Heart right ventricle (tissue), 16 donors: ENCODE data around the gene TUBA4A. TPM values are rescaled to one million over a fixed set of nuclear protein-coding genes. Genes with fewer than 3 reads are reported as not detected.

Experiments used
- ATAC-seq, 8 donors: fragments of 200-7000 bp; cut with Tn5 transposase; one replicate each; pipeline ENCODE4 v1.9.1; 2020; ENCODE audit warnings: mild to moderate bottlenecking in 8 of 8, moderate library complexity in 8 of 8, moderate number of reproducible peaks in 1 of 8
- DNase-seq, 2 donors: peaks; one replicate each; pipeline ENCODE4 v3.0.0-alpha.2; 2020
- H3K27ac ChIP-seq, 10 donors: fragments of 200-600 bp; sonication (generic) in 2 of 10; one replicate each; pipeline versions ENCODE4 v1.5.0 to v1.8.0; 2020 to 2022; ENCODE audit warnings: mild to moderate bottlenecking in 3 of 10
- H3K27me3 ChIP-seq, 7 donors: fragments of 200-600 bp; one replicate each; pipeline ENCODE4 v1.8.0; 2021 to 2022; ENCODE audit warnings: mild to moderate bottlenecking in 2 of 7
- H3K36me3 ChIP-seq, 9 donors: fragments of 200-600 bp; sonication (generic) in 1 of 9; one replicate each; pipeline versions ENCODE4 v1.5.0 to v1.8.0; 2020 to 2022; ENCODE audit warnings: mild to moderate bottlenecking in 2 of 9
- H3K4me1 ChIP-seq, 9 donors: fragments of 200-600 bp; sonication (generic) in 1 of 9; one replicate each; pipeline versions ENCODE4 v1.5.0 to v1.8.0; 2020 to 2022; ENCODE audit warnings: mild to moderate bottlenecking in 4 of 9
- H3K4me3 ChIP-seq, 10 donors: fragments of 200-600 bp; sonication (generic) in 2 of 10; one replicate each; pipeline versions ENCODE4 v1.5.0 to v1.8.0; 2020 to 2022; ENCODE audit warnings: mild to moderate bottlenecking in 7 of 10, moderate library complexity in 2 of 10
- H3K9me3 ChIP-seq, 11 donors: fragments of 200-600 bp in 10 of 11; sonication (generic) in 2 of 11; one replicate each; pipeline versions ENCODE4 v1.5.0 to v1.8.0; 2013 to 2022; ENCODE audit warnings: mild to moderate bottlenecking in 2 of 11, control low read depth in 1 of 11, moderate library complexity in 1 of 11
- CTCF ChIP-seq, 9 donors: fragments of 200-600 bp; sonication (generic) in 2 of 9; IDR thresholded peaks; one replicate each; pipeline versions ENCODE4 v1.5.0 to v1.8.0; 2021 to 2022; ENCODE audit warnings: antibody characterized with exemption in 9 of 9, mild to moderate bottlenecking in 5 of 9, moderate library complexity in 1 of 9
- WGBS, 2 donors: extraction: QIAGEN DNeasy Blood & Tissue Kit; methylation state at CpG; one replicate each; pipeline ENCODE4 v1.1.7; 2013; ENCODE audit warnings: inconsistent platforms in 1 of 2; 5-methylcytosine and 5-hydroxymethylcytosine counted together
- intact Hi-C, 10 donors: fragments of 100-400 bp; cut with DNase I; formaldehyde crosslinking; loops; one replicate each; pipeline versions ENCODE4 v1.11.1 to v1.14.2; 2022
- polyA plus RNA-seq, 2 donors: library from polyadenylated mRNA; stranded (reverse); fragments of 200-250 nt; gene quantifications; one replicate each; pipeline ENCODE4 v1.2.3, GENCODE V29; 2013
- total RNA-seq, 10 donors: library from RNA; stranded (reverse); fragmentation: NEBNext Ultra II Directional in 3 of 10; extraction: Animal tissue kit (Norgen Biotek cat#: 25700) in 3 of 10; gene quantifications; one replicate each; pipeline versions ENCODE4 v1.2.1 to v1.2.4, GENCODE V29; 2021 to 2023
- donor health status: Arrhythmogenic right ventricular cardiomyopathy.
- donor health status: ischemic (EF 13 %, LVEDD 7.1; RV severe dilation, severe dysfunction).
- donor health status: healthy with polysubstance abuse.
- donor health status: DM: no; HTN: yes; CAD: no.
- donor health status: DM: no; HTN: no; CAD: no.
- donor health status: ischemic (EF 25% LVEDD 6.9; RV normal size, moderate dysfunction).
- donor health status: ischemic (EF 25% LVEDD 5.7; RV mildly dilated, moderate dysfunction).
- donor health status: healthy.
- donor health status: DM: yes; HTN: yes; CAD: no.
- donor health status: Ischemic cardiomyopathy.
- donor health status: ischemic (EF 35%, LVEDD 5.7; RV mildly dilated, moderate dysfunction).
- donor health status: nonischemic (EF 11% LVEDD 7.7; RV severe dilation, severe dysfunction).
- donor health status: DM: yes; HTN: yes; CAD: no.
- donor health status: PGD.
- donor health status: ischemic (EF 29% LVEDD 5.4; RV normal size, mild dysfunction).
- donor health status: nonischemic (EF 23%, LVEDD 6.1; RV moderate dilation, normal function).

The TUBA4A gene
- total and polyA plus RNA-seq, 12 donors: 61.0 to 341 (median 145) TPM

- intact Hi-C loops: no loop called here
Observed at GRCh38 chr2:219210196-219210885, 43.4 kb downstream of the TUBA4A start.

DNA sequence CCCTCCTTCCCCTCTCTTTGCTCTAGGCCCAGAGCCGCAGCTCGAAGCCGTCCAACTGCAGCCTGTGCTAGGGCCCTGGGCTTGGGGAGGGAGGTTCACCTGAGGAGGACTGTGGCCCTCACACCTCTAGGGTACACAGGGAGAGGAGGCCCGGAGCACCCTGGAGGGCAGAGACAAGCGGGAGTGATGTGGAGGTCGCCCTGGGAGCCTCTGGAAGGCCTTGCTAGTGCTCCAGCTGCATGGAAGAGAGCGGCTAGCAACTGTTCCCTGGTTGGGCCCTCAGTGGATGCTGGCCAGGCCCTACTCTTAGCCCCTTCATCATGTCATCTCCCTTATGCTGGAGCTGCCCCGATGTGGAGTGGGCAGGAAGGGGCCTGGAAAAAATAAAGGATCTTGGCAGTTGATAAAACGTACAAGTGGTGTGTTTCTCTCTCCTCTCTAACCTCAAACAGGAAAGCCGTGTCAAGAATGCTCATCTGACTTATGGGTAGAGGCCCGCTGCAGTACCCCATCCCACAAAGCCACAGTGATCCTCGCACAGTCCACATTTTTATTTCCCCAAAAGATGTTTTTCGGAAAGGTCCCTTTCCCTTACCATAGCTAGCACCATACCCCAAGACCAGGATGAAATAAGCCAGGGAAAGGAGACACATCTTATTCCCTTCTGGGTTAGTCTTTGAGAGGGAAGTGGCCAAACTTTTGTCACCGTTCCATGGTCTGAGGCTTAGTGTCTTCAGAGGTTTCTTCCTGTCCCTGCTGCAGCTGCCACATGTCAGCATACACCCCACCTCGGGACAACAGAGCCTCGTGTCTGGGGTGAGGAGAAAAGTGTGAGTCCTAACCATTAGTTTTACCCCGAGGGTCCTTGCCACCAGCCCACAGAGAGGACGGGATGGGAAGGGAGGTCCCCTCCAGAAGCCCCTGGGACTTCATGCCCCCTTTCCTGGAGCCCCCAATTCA, 44.2 kb downstream of the TUBA4A start:
- intact Hi-C loops: loop anchor here in 2 of 10 donors (5.0 kb wide), 2 partner anchors 37 to 47 kb away; partner anchors contain the start of genes NHEJ1 (in 1 of the 2) and SLC23A3 (in 1 of the 2)
- Histone ChIP-seq H3K9me3 (peaks cover 0 to 1% (median 0%) of the 10 kb centered on the region in 11 donors), H3K4me3 (no peak overlapping the region), H3K27me3 (no peaks in the 10 kb centered on the region), H3K36me3 (peaks cover 0 to 67% (median 23%) of the 10 kb centered on the region in 9 donors), H3K27ac (no peak overlapping the region), H3K4me1 (peaks cover 8 to 31% (median 20%) of the 10 kb centered on the region in 9 donors)
- no peak for ATAC-seq
- no peak for TF ChIP-seq CTCF (IDR thresholded peaks at IDR 0.05)
- 79 to 82% methylated on average over 18 of the region's 18 CpGs for WGBS, 2 donors
- no peak for DNase-seq

More at GRCh38 chr2:219210196-219210885, 43.4 kb downstream of the TUBA4A start:
- Histone ChIP-seq H3K9me3 (no peaks in the 10 kb centered on the region), H3K4me1 (peaks cover 8 to 31% (median 20%) of the 10 kb centered on the region in 9 donors), H3K27me3 (no peaks in the 10 kb centered on the region), H3K27ac (no peak overlapping the region), H3K36me3 (peaks cover 0 to 75% (median 23%) of the 10 kb centered on the region in 9 donors), H3K4me3 (no peak overlapping the region)
- no peak for ATAC-seq
- no peak for TF ChIP-seq CTCF (IDR thresholded peaks at IDR 0.05)
- no peak for DNase-seq
- WGBS, 2 donors: 94 to 95% methylated on average over 24 of the region's 24 CpGs

- H3K9me3 ChIP-seq: peaks cover 0 to 2% (median 0%) of the 10 kb centered on the region in 11 donors
- peaks cover 8 to 31% (median 20%) of the 10 kb centered on the region in 9 donors for H3K4me1 ChIP-seq
- intact Hi-C loops: loop anchor here in 5 of 10 donors (2.0 to 5.0 kb wide), 5 partner anchors 31 to 71 kb away; partner anchors contain the start of genes CNPPD1 (in 2 of the 5), NHEJ1 (in 2 of the 5), DNAJB2 (in 1 of the 5) and SLC23A3 (in 1 of the 5)
- no peak for DNase-seq
- H3K36me3 ChIP-seq: peaks cover 0 to 53% (median 17%) of the 10 kb centered on the region in 9 donors
- ATAC-seq: no peak
- no peaks in the 10 kb centered on the region for H3K27me3 ChIP-seq
- H3K27ac ChIP-seq: peak overlapping the region in 6 of 10 donors; percentile 92 to 98 (median 95)
- TF ChIP-seq CTCF (IDR thresholded peaks at IDR 0.05): no peak
- peak overlapping the region in 4 of 10 donors; percentile 66 to 82 (median 75) for H3K4me3 ChIP-seq
- WGBS, 2 donors: 74 to 76% methylated on average over 17 of the region's 17 CpGs
Observed at GRCh38 chr2:219207884-219208740, 45.6 kb downstream of the TUBA4A start.
